SH-SY5Y (cell line): ENCODE results near the gene RSRC1.

Experiments
- GATA2 ChIP-seq: IDR thresholded peaks from 2 replicates; pipeline ENCODE4 v1.6.1; 2011; ENCODE audit warnings: mild to moderate bottlenecking, low read depth, low read length
- GATA3 ChIP-seq: IDR thresholded peaks from 2 replicates; pipeline ENCODE4 v1.6.1; 2011; ENCODE audit warnings: low read depth, mild to moderate bottlenecking, low read length, moderate library complexity

Gene RSRC1

DNA sequence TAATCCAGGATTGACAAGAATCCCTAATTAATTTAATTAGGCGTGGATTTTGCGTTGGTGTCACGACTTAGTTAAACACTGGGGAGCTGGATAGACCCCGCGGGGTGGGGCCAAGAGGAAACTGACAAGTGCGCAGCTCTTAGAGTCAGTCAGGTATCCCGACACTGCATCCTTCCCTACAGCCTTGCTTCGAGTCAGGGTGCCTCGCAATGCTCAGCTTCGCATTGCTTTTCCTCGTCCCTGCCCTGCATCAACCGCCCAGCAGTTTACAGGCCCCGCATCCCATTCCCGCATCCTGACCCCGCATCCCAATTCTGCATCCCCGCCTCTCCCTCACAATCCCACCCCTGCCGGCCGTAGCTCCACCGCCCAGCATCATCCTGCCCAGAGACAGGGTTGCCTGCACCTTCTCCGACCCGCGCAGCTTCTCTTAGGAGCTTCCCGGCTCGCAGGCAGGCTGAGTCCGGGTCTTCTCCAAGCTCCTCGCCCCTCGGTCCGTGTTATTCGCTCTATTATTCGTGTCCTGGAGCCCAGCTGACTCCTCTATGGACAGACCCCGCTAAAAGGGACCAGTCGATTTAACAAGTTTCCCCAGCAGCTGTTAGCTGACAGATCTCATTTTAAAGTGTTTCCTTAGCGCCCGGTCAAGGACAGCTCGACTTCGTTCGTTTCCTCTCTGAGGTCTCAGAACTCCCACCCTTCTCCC is 3.0 kb upstream of the RSRC1 start:
- no peak for TF ChIP-seq GATA2
- TF ChIP-seq GATA3 = no peak

DNA sequence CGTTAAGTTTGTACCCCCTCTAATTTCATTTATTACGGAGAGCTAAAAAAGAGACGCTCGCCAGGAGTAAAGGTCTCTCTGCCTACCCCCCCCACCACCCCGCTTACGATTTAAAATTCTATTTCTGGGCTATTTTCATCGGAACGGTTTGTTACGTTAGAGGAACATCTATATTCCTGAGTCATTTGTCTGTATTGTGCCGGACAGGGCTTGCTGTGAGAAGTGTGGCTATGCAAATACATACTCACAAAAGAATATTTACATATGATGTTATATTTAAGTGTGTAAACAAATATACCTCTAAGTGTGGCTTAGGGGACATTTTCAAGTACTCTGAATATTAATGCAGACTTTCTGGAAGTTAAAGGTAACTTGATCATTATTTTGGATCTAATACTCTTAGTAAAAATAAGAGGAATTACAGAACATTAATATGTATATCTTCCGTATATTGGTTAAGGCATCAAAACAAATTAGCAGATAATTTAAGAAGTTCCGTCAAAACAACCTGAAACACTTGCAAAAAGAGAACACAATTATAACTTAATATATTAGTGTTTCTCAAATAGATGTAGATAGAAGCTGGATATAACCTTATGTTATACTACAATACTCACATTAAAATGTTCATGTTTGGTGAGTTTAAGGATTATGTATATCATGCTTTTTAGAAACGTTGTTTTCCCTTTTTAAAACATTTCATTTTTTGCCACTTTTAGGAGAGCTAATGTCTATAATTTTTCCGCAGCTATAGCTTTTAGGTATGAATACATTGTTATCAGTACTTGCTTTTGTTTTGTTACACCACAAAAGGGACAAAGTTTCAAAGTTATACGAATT is 2.1 kb upstream of the RSRC1 start:
- no peak for TF ChIP-seq GATA2

DNA sequence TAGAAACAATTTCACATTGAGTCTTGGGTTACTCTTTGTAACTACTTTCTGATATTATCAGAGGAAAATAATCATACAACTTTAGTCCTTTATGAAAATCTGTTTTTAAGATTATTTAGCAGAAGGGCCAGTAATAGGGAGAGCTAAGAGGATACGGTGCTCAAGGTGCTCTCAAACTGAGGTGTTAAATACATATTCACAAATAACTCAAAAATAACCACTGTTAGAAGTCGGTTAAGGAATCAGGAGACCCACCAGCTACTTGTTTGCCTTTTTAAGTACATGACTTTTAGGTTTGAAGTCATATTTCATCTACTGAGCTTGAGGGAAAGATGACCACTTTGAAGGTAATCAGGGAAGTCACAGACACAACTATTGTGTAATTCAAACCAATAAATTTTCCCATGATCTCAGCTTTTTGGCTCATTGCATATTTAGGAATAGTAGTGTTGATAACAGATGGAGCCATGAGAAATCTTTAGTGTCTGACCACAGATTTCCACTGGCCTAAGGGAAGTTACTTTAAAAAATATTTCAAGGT is 1.4 kb upstream of the RSRC1 start:
- no peak for TF ChIP-seq GATA3
- no peak for TF ChIP-seq GATA2

DNA sequence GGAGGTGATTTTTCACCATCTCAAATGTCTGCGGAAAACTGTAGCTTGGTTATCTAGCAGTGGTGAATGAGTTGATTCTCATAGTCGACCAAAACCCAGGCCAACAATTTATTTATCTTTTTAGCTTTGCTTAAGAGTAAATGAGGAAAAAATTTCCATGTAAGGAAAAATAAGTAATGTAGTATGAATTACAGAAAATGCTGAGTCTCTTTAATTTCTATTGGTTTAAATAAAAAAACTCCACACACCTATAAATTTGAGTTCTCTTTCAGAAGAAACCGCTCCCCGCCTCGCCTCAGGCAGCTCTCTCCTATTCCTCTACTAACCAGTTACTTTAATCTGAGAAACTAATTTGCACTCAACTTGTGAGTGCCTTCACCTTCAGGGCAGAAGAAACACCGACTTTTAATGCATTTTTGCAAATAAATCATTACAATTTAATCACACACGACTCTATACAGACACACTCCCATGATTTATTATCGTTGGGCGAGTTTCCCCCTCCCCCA is 540 bp upstream of the RSRC1 start:
- TF ChIP-seq GATA3 (no peak), GATA2 (no peak)

DNA sequence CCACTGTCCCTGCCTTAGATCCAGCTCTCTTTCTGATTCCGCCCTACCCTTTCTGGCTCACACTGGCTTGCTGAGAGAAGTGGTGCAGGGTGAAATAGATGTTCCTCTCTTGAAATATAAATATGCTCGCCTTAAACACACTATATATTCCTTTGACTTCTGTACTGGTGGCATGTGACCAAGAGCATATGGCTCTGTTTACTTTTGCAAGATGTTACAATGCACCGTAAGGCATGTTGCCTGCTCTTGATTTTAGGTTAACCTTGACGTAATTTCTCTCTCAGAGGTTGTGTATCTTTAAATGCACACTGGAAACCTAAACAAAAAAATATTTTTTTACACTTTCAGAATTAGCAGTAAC is 749 bp downstream of the RSRC1 start:
- TF ChIP-seq GATA2 (no peak), GATA3 (no peak)

DNA sequence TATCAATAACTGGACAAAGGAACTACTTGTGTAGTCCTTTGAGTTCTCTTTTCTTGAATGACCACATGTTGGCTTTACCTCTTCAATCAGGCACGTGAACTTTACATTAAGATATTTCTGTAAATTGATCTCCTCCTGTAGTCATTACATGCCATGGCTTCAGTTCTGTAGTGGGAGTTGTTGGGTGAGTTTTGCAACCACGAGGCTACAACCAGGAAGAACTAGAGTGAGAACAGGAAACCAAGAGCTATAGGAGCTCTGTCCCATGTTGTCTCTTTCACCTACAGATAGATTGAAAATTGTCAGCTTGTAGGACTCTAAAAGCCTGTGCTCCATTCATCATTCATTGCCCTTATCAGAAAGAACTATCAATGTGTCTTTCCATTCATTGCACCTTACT is 2.0 kb downstream of the RSRC1 start:
- TF ChIP-seq GATA3 (no peak), GATA2 (no peak)

DNA sequence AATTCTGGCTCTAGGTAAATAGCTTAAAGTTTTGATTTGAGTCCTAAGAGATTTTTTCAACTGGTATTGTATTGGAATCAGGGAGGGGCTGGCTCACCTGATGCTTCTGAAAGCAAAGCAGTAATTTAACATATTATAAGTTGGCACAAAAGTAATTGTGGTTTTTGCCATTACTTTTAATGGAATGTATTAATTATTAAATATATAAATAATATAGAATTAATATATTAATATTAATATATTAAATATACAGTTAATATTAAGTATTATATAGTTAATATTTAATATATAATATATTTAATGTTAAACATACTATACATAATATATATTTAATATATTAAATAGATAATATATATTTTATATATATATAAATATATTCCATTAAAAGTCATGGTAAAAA is 10.4 kb downstream of the RSRC1 start:
- no peak for TF ChIP-seq GATA3
- TF ChIP-seq GATA2 = no peak

DNA sequence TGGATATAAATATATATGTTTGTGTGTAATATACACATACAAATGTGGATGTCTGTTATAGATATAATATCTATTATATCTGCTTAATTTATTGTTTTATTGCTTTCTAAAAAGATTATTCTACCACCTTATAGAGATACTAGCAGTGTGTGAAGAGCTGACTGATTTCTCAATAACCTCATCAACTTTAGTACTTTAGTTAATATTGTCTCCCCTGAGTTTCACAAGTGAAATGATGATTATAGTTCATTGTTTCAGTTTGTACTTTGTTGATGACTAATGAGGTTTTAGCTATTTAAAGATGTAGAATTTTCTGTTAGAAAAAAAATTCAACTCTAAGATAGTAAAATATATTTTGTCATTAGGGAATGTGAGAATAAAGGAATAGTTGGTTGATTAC is 11.4 kb downstream of the RSRC1 start:
- TF ChIP-seq GATA2 (no peak), GATA3 (no peak)

DNA sequence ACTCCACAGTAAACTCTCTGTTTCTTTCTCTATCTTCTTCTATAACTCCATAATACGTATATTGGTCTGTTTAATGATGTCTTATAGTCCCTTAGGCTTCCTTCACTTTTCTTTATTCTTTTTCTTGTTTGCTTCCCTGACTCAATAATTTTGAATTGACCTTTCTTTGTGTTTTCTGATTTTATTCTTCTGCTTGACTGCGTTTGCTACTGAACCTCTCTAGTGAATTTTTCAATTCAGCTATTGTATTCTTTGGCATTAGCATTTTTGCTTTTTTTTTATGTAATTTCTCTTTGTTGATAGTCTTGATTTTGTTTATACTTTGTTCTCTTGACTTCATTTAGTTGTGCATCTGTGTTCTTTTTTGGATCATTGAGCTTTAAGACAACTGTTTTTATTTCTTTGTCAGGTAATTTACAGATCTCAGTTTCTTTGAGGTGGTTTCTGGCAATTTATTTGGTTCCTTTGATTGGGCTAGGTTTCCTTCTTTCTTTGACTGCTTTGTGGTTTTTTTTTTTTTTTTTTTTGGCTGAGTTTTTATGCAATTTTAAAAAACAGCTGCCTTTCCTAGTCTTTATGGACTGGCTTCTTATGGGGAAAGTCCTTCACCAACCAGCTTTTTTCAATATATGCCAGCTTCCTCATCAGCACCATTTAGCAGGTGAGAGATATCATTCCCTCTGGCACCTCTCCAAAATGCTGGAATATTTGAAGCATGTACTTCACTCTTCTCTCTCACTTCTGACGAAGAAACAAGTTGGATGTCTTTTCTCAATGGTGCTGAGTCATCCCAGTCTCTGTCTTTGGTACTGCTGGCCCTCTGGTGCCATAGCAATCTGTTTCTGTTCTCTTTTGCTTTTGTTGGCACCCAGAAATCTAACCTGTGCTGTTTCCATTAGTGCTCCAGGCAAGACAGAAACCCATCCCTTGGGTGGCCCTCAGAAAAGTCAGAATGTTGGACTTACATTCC is 17.6 kb downstream of the RSRC1 start:
- no peak for TF ChIP-seq GATA3
- TF ChIP-seq GATA2 = no peak

DNA sequence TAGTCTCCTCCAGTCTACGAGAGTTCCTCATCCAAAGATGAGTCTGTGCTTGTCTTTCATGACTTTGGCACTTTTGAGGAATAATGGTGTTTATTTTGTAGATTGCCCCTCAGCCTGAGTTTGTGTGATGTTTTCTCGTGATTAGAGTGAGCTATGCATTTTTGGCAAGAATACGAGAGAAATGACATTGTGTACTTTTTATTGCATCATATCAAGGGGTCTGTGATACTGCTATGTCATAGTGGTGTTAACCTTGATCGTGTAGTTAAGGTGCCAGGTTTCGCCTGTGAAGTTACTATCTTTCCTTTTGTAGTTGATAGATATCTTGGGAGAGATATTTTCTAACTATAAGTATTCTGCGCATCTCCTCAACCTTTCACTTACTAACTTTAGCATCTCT is 18.9 kb downstream of the RSRC1 start:
- no peak for TF ChIP-seq GATA3
- TF ChIP-seq GATA2 = no peak

DNA sequence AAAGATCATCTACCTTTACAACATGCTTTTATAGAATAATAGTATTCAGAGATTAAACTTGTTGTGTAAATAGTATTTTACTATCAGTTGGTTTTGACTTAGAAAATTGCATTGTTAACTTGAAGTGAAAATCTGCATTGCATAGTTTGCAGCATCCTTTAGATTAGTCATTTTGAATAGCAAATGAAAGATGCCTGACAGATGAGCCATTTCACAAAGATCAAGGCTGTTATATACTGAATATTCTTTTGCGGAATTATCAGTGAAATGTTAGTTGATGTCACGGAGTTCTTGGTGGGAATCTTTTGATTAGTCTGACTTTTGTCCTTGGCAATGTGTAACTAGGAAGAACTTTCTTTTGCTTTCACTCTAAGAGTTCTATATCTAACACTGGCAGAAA is 24.5 kb downstream of the RSRC1 start:
- TF ChIP-seq GATA2 (no peak), GATA3 (no peak)

DNA sequence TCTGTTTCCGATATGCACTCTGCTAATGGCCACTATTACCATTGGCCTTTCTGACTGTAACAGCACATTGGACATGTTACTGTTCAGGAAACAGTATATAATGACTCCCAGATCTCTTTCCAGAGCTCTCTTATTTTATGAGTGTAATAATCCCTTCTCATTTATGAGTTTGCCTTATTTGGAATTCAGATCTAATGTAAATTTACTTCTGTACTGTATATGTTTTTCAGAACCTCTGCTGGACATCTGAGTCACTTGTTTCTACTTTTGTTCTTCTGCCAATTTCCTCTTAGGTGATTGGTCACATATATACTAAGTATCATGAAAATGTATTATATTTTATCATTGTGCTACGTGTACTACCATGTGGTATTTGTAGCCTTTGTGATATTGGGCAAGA is 30.5 kb downstream of the RSRC1 start:
- no peak for TF ChIP-seq GATA2
- no peak for TF ChIP-seq GATA3

DNA sequence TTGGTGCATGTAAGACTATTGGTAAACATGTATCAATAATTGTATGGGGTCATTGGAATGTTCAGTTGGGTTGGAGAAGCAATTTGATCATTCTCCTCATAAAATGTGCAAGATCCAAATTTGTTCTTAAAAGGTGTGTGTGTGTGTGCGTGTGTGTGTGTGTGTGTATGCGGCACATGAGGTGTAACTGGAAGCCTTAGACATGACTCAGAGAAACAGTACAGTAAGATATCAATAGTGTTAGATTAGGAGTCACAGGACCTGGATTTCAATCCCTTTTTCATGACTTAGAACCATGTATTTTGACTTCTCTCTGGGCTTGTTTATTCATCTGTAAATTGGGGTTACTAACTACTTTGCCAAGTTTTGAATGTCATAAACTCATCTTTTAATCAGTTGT is 38.3 kb downstream of the RSRC1 start:
- TF ChIP-seq GATA3 = no peak
- TF ChIP-seq GATA2 = no peak

DNA sequence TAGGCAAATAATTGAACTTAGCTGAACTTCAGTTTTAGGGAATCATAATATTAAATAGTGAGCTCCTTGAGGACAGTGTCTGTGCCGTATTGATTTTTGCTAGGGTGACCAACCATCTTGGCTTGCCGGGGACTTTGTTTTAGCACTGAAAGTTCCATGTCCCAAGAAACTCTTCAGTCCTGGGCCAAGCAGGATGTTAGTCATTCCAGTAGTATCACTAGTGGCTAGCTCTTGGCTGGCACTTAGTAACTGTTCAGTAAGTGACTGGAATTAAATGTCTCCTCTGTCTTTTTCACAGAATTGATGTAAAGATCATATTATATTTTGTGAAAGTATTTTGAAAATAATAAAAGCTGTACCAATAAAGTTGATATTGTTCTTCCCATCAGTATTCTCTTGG is 42.3 kb downstream of the RSRC1 start:
- TF ChIP-seq GATA2 = no peak
- no peak for TF ChIP-seq GATA3
